Measurements from ENCODE around the gene IL11. TPM values are rescaled to one million over a fixed set of nuclear protein-coding genes. Genes with fewer than 3 reads are reported as not detected.
A peak's percentile ranks its signal among the peaks of the same experiment; 100 is the strongest.

IL11 gene
- total RNA-seq, 2 donors from 2014 or later: 0.31 to 0.46 TPM

DNA sequence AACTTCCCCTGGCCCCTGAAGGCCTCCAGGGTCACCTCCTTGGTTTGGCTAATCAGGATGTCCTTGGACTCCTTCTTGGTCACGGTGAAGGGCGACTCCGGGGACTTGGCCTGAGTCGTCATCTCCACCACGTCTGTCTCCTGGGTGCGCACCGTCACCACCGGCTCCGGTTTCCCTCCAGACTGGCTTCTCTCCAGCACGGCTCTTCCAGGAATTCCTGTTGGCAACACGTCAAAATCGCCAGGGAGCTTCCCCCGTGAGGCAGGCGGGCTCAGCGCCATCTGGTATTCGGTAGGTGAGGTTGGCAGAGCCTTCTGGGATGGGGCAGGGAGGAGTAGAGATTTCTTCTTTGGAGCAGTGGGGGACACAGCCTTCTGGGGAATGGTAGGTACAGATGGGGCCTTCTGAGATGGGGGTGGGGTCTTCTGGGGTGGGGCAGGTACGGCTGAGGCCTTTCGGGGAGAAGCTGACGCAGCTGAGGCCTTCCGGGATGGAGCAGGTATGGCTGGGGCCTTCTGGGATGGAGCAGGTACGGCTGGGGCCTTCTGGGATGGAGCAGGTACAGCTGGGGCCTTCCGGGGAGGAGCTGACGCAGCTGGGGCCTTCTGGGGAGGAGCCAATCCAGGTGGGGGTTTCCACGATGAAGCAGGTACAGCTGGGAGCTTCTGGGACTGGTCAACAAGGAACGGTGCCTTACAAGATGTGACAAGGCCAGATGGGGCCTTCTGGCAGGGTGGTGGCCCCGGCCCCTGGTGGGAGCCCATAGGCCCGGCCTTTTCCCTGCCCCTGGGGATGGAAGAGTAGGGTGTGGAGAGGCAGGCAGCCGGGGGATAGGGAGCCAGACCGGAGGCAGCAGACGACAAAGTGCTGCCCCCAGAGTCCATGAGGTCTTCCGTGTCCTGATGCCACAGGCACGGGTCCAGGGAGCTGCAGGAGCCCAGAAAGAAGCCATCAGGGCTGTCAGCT lies 11.0 kb downstream of the IL11 start:
- DNase-seq (no peak), ATAC-seq (no peak)
- intact Hi-C loops (cut with DNase I, micrococcal nuclease): no loop called here

- no peak for DNase-seq
- ATAC-seq: no peak
- intact Hi-C loops (cut with DNase I, micrococcal nuclease): no loop called here
These were observed 11.8 kb downstream of the IL11 start for GRCh38 chr19:55358493-55358892.

DNA sequence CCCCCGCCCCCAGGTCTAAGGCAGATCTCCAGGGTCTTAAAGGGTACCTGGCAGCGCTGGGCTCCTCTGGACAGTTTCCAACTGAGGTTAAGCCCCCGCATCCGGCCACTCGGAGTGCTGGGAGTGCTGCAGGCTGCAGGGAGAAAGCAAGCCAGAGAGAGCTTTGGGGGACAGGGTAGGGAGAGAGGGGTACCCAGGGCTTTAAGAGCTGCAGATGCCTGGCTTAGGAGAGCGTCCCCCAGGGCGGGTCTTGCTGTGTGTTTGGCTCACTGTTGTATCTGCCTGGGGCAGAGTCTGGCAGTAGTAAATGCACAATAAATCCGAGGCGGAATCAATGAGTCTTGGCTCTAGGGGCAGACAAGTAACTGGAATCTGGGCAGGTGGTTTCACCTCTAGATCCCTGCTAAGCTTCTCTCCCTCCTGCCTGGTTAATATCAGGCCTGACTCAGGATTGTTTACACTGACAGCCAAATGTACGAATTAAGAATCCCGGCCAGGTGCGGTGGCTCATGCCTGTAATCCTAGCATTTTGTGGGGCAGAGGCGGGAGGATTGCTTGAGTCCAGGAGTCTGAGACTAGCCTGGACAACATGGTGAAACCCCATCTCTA lies 14.9 kb downstream of the IL11 start:
- DNase-seq (peak in 1 of 2 donors; percentile 45), ATAC-seq (peak; percentile 24)
- intact Hi-C loops (cut with DNase I, micrococcal nuclease): no loop called here

GRCh38 chr19:55354698-55355212 lies 15.5 kb downstream of the IL11 start, which contains the start of gene COX6B2:
COX6B2 (minus strand) TSS chr19:55354719; CDS start chr19:55354521, 198 bp downstream.
- ATAC-seq (peak; percentile 13), DNase-seq (no peak)
- intact Hi-C loops (cut with DNase I, micrococcal nuclease): no loop called here

GRCh38 chr19:55353803-55354697 lies 16.2 kb downstream of the IL11 start:
- intact Hi-C loops (cut with DNase I, micrococcal nuclease): no loop called here
- ATAC-seq (peak; percentile 82), DNase-seq (peak; percentile 78 to 82)

DNA sequence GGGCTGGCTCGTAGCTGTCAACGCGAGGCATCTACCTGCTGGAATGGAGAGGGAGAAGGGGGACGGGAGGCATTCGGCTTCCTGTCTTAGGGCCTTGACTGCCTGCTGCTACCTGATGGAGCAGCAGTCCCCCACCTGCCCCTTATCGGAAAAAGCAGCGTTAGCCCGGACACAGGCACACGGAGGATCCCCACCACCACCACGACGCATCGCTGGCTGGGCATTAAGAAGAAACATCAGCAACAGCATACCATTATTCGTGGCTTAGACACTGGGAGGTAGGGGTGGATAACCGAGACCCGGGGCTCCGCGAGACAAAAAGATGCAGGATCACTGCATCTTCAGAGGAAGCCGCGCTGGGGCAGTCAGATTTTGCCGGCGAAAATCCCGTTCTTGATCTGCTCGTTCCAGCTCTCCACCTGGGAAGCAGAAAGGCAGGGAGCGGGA lies 16.9 kb downstream of the IL11 start:
- ATAC-seq (no peak), DNase-seq (no peak)
- intact Hi-C loops (cut with DNase I, micrococcal nuclease): no loop called here

- intact Hi-C loops (cut with DNase I, micrococcal nuclease): no loop called here
- no peak for ATAC-seq
- DNase-seq: no peak
These were observed 17.6 kb downstream of the IL11 start for GRCh38 chr19:55352549-55353145.

GRCh38 chr19:55352040-55352439 lies 18.2 kb downstream of the IL11 start:
- DNase-seq (no peak), ATAC-seq (no peak)
- intact Hi-C loops (cut with DNase I, micrococcal nuclease): no loop called here

GRCh38 chr19:55350620-55351315 lies 19.5 kb downstream of the IL11 start:
- DNase-seq (no peak), ATAC-seq (peak; percentile 32)
- intact Hi-C loops (cut with DNase I, micrococcal nuclease): no loop called here

- DNase-seq (no peak), ATAC-seq (no peak)
- intact Hi-C loops (cut with DNase I, micrococcal nuclease): no loop called here
These were observed 21.8 kb downstream of the IL11 start for GRCh38 chr19:55348317-55349034.

GRCh38 chr19:55347442-55348009 lies 22.7 kb downstream of the IL11 start:
- DNase-seq (no peak), ATAC-seq (no peak)
- intact Hi-C loops (cut with DNase I, micrococcal nuclease): no loop called here

GRCh38 chr19:55346725-55347441 lies 23.4 kb downstream of the IL11 start:
- DNase-seq (no peak), ATAC-seq (no peak)
- intact Hi-C loops (cut with DNase I, micrococcal nuclease): no loop called here

- ATAC-seq: peak; percentile 71
- intact Hi-C loops (cut with DNase I, micrococcal nuclease): no loop called here
- DNase-seq: peak; percentile 66 to 76
These were observed 24.2 kb downstream of the IL11 start for GRCh38 chr19:55345818-55346724.

- ATAC-seq (no peak), DNase-seq (no peak)
- intact Hi-C loops (cut with DNase I, micrococcal nuclease): no loop called here
These were observed 25.0 kb downstream of the IL11 start for GRCh38 chr19:55345101-55345817.

DNA sequence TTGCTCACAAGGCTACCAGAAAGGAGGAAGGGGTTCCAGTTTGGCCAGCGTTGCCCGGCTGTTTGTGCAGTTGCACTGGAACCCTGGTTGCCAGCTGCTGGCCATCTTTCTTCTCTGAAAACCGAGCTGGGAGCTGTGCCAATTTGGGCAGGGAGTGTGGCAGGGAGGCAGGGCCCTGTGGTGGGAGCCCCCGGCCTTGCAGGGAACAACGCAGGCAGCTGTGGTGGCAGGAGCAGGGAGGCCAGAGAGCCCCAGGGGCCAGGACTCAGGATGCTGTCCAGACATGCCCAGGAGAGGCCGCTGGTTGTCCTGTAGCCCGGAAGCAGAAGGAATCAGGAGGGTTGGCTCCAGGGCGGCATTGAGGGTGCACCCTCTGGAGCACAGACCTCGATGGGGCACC lies 25.8 kb downstream of the IL11 start:
- intact Hi-C loops (cut with DNase I, micrococcal nuclease): no loop called here
- no peak for DNase-seq
- ATAC-seq: no peak

All from left colon (tissue), 2 donors.